SK-MEL-5 (cell line): Measurements from ENCODE around the gene SBSN. TPM values are rescaled to one million over a fixed set of nuclear protein-coding genes. Genes with fewer than 3 reads are reported as not detected.
A peak's percentile ranks its signal among the peaks of the same experiment; 100 is the strongest.

Experiments used
- DNase-seq: peaks from one replicate; pipeline ENCODE4 v3.0.0-alpha.2; 2016; ENCODE audit warnings: low read depth, low spot score
- in situ Hi-C: cut with HindIII; loops from 2 replicates; pipeline ENCODE4 v1.10.0; 2016; ENCODE audit warnings: low sequenced_read_pairs, high pct_unique_total_duplicates, low pct_unique_long_range_greater_than_20kb
- total RNA-seq: library from RNA; depleted of rRNA; stranded (reverse); fragments of >200 nt; shearing (Covaris generic); gene quantifications from 2 replicates; pipeline ENCODE4 v1.2.3, GENCODE V29; 2014

Gene SBSN
- total RNA-seq, 1 experiment from 2014 or later, result not detected

GRCh38 chr19:35516310-35516709 lies 11.8 kb downstream of the SBSN start:
- no peak for DNase-seq
- in situ Hi-C loops, result no loop called here

GRCh38 chr19:35514282-35514809 lies 13.8 kb downstream of the SBSN start:
- DNase-seq, result no peak
- in situ Hi-C loops, result no loop called here

GRCh38 chr19:35513628-35514281 lies 14.4 kb downstream of the SBSN start, which contains the start of gene DMKN:
TSS of gene DMKN (minus strand) at chr19:35513649. CDS start at chr19:35513475, 174 bp downstream.
- in situ Hi-C loops, result no loop called here
- DNase-seq, result no peak

GRCh38 chr19:35512831-35513627 lies 15.1 kb downstream of the SBSN start:
- DNase-seq, result no peak
- in situ Hi-C loops, result no loop called here

GRCh38 chr19:35511337-35511736 lies 16.8 kb downstream of the SBSN start:
- no peak for DNase-seq
- in situ Hi-C loops, result no loop called here

- DNase-seq, result no peak
- in situ Hi-C loops, result no loop called here
These were observed 17.5 kb downstream of the SBSN start for GRCh38 chr19:35510626-35510964.

- in situ Hi-C loops, result no loop called here
These were observed 18.1 kb downstream of the SBSN start for GRCh38 chr19:35509861-35510625.

GRCh38 chr19:35509018-35509652 lies 19.0 kb downstream of the SBSN start:
- in situ Hi-C loops, result no loop called here
- DNase-seq, result no peak

More at GRCh38 chr19:35509861-35510625, 18.1 kb downstream of the SBSN start:
- DNase-seq, result peak; percentile 64

- in situ Hi-C loops, result no loop called here
- DNase-seq, result no peak
These were observed 20.0 kb downstream of the SBSN start for GRCh38 chr19:35508129-35508528.

- DNase-seq, result no peak
- in situ Hi-C loops, result no loop called here
These were observed 20.6 kb downstream of the SBSN start for GRCh38 chr19:35507561-35507960.

- no peak for DNase-seq
- in situ Hi-C loops, result no loop called here
These were observed 22.1 kb downstream of the SBSN start for GRCh38 chr19:35506011-35506410.

- in situ Hi-C loops, result no loop called here
- no peak for DNase-seq
These were observed 25.4 kb downstream of the SBSN start for GRCh38 chr19:35502751-35503150.

- in situ Hi-C loops, result no loop called here
- DNase-seq, result no peak
These were observed 26.4 kb downstream of the SBSN start for GRCh38 chr19:35501684-35502083.

- DNase-seq, result no peak
These were observed 27.5 kb downstream of the SBSN start for GRCh38 chr19:35500611-35501010.

GRCh38 chr19:35498984-35499527 lies 29.1 kb downstream of the SBSN start:
- in situ Hi-C loops, result no loop called here
- DNase-seq, result no peak

More at GRCh38 chr19:35500611-35501010, 27.5 kb downstream of the SBSN start:
- in situ Hi-C loops, result no loop called here

GRCh38 chr19:35498220-35498619 lies 29.9 kb downstream of the SBSN start:
- in situ Hi-C loops, result no loop called here

GRCh38 chr19:35497406-35497805 lies 30.7 kb downstream of the SBSN start:
- no peak for DNase-seq
- in situ Hi-C loops, result no loop called here

More at GRCh38 chr19:35498220-35498619, 29.9 kb downstream of the SBSN start:
- no peak for DNase-seq
